SK-N-SH (cell line): ENCODE measurements around the gene SEPTIN11.

Source experiments
- CHD2 ChIP-seq: fragments of 150-350 bp; IDR thresholded peaks from 2 replicates; pipeline ENCODE4 v1.6.1; 2018; ENCODE audit warnings: low read length; ENCODE audit not compliant: partially characterized antibody
- EP300 ChIP-seq, 2 experiments: IDR thresholded peaks; 2 replicates each; pipeline versions ENCODE4 v1.4.0 to v1.6.1; 2012; ENCODE audit warnings: borderline replicate concordance in 1 of 2, low read depth in 1 of 2, low read length in 1 of 2
- GABPA ChIP-seq: IDR thresholded peaks from 2 replicates; pipeline ENCODE4 v1.4.0; 2012; ENCODE audit warnings: low read depth, mild to moderate bottlenecking
- JUND ChIP-seq: IDR thresholded peaks from 2 replicates; pipeline ENCODE4 v1.4.0; 2012
- NRF1 ChIP-seq: IDR thresholded peaks from 2 replicates; pipeline ENCODE4 v1.6.1; 2012; ENCODE audit warnings: low read depth, mild to moderate bottlenecking, low read length
- POLR2AphosphoS5 ChIP-seq: IDR thresholded peaks from 2 replicates; pipeline ENCODE4 v1.6.1; 2012; ENCODE audit warnings: low read depth, low read length
- RCOR1 ChIP-seq: fragments of 150-350 bp; IDR thresholded peaks from 2 replicates; pipeline ENCODE4 v1.6.1; 2017; ENCODE audit warnings: antibody characterized with exemption, low read length
- RXRA ChIP-seq: IDR thresholded peaks from 2 replicates; pipeline ENCODE4 v1.4.0; 2012; ENCODE audit warnings: low read depth, mild to moderate bottlenecking, borderline replicate concordance
- SIN3A ChIP-seq: IDR thresholded peaks from 2 replicates; pipeline ENCODE4 v1.6.1; 2012; ENCODE audit warnings: low read depth, mild to moderate bottlenecking, low read length, moderate library complexity, borderline replicate concordance
- TF ChIP-seq, protein P1 (sequence below): fragments of 200-600 bp; sonication (generic); IDR thresholded peaks from 2 replicates; pipeline ENCODE4 v1.6.1; 2017; ENCODE audit warnings: antibody characterized with exemption, mild to moderate bottlenecking, moderate library complexity
- TF ChIP-seq, protein P2 (sequence below): fragments of 150-350 bp; IDR thresholded peaks from 2 replicates; pipeline ENCODE4 v1.6.1; 2017; ENCODE audit warnings: antibody characterized with exemption, low read length, low read depth, borderline replicate concordance
- TF ChIP-seq, protein P3 (sequence below): IDR thresholded peaks from 2 replicates; pipeline ENCODE4 v1.4.0; 2012; ENCODE audit warnings: low read depth, borderline replicate concordance
- TF ChIP-seq, protein P4 (sequence below): IDR thresholded peaks from 2 replicates; pipeline ENCODE4 v1.4.0; 2012; ENCODE audit warnings: low read depth

DNA sequence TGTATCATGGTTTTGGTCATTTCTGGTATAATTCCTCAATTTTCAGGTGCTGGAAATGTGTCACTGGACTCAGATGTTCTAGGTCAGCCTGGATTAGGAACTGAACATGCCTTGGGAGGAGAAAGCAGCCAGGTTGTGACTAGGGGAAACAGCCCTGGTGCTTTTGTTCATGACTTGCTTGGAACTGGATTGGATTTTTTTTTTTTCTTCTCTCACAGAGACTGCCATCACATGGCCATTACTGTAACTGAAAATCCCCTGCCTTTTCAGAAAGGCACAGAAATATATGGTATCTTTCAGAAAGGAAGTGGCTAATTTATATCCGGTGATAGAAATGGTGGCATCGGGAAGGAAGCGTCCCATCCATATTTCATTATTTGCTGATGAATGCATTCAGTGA, 34.6 kb downstream of the SEPTIN11 start:
- TF ChIP-seq RXRA (no peak), POLR2AphosphoS5 (no peak), NRF1 (no peak), EP300 (IDR thresholded peaks at IDR 0.05; ENCODE audit: borderline replicate concordance in 1 of 2, low read depth in 1 of 2, low read length in 1 of 2) (no peak), CHD2 (no peak), JUND (no peak), GABPA (peak; percentile 27; the same call in 1 of the 2 replicates), RCOR1 (no peak), SIN3A (no peak)
- TF ChIP-seq, protein P1, sequence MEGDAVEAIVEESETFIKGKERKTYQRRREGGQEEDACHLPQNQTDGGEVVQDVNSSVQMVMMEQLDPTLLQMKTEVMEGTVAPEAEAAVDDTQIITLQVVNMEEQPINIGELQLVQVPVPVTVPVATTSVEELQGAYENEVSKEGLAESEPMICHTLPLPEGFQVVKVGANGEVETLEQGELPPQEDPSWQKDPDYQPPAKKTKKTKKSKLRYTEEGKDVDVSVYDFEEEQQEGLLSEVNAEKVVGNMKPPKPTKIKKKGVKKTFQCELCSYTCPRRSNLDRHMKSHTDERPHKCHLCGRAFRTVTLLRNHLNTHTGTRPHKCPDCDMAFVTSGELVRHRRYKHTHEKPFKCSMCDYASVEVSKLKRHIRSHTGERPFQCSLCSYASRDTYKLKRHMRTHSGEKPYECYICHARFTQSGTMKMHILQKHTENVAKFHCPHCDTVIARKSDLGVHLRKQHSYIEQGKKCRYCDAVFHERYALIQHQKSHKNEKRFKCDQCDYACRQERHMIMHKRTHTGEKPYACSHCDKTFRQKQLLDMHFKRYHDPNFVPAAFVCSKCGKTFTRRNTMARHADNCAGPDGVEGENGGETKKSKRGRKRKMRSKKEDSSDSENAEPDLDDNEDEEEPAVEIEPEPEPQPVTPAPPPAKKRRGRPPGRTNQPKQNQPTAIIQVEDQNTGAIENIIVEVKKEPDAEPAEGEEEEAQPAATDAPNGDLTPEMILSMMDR, result peak; percentile 60
- TF ChIP-seq, protein P2, sequence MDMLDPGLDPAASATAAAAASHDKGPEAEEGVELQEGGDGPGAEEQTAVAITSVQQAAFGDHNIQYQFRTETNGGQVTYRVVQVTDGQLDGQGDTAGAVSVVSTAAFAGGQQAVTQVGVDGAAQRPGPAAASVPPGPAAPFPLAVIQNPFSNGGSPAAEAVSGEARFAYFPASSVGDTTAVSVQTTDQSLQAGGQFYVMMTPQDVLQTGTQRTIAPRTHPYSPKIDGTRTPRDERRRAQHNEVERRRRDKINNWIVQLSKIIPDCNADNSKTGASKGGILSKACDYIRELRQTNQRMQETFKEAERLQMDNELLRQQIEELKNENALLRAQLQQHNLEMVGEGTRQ, result no peak
- TF ChIP-seq, protein P3, sequence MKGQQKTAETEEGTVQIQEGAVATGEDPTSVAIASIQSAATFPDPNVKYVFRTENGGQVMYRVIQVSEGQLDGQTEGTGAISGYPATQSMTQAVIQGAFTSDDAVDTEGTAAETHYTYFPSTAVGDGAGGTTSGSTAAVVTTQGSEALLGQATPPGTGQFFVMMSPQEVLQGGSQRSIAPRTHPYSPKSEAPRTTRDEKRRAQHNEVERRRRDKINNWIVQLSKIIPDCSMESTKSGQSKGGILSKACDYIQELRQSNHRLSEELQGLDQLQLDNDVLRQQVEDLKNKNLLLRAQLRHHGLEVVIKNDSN, result no peak
- TF ChIP-seq, protein P4, sequence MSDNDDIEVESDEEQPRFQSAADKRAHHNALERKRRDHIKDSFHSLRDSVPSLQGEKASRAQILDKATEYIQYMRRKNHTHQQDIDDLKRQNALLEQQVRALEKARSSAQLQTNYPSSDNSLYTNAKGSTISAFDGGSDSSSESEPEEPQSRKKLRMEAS, result no peak
